Natural killer cell (primary cell): ENCODE measurements around the gene BRD2. TPM values are rescaled to one million over a fixed set of nuclear protein-coding genes. Genes with fewer than 3 reads are reported as not detected.

ENCODE experiments used
- ATAC-seq, 3 donors: fragments of 150-1000 bp in 2 of 3; fragments of 200-7000 bp in 1 of 3; cut with Tn5 transposase; 1 replicate in 1 of 3; 2 replicates in 2 of 3; pipeline ENCODE4 v1.10.0; 2021; ENCODE audit warnings: mild to moderate bottlenecking in 2 of 3, moderate library complexity in 2 of 3
- DNase-seq, 2 donors: peaks; one replicate each; pipeline versions ENCODE4 v3.0.0 to v3.0.0-alpha.2; 2013 to 2021; ENCODE audit warnings: mixed read lengths in 1 of 2
- H3K27ac ChIP-seq: one replicate; pipeline ENCODE4 v1.5.1; 2013; ENCODE audit warnings: mild to moderate bottlenecking, low read length
- H3K27me3 ChIP-seq: one replicate; pipeline ENCODE4 v1.6.1; 2013; ENCODE audit warnings: low read length; ENCODE audit not compliant: control insufficient read depth, insufficient read depth
- H3K36me3 ChIP-seq: one replicate; pipeline ENCODE4 v1.6.1; 2013; ENCODE audit warnings: low read length; ENCODE audit not compliant: control insufficient read depth, insufficient read depth
- H3K4me1 ChIP-seq: one replicate; pipeline ENCODE4 v1.6.1; 2013; ENCODE audit warnings: low read length; ENCODE audit not compliant: control insufficient read depth, insufficient read depth
- H3K4me3 ChIP-seq: one replicate; pipeline ENCODE4 v1.5.1; 2013; ENCODE audit warnings: low read length
- H3K9me3 ChIP-seq: one replicate; pipeline ENCODE4 v1.6.1; 2013; ENCODE audit warnings: low read length; ENCODE audit not compliant: control insufficient read depth, insufficient read depth
- H3K27ac Mint-ChIP-seq, 2 donors: one replicate each; pipeline ENCODE4 v1.8.0; 2022; ENCODE audit warnings: mild to moderate bottlenecking in 2 of 2, mixed read lengths in 2 of 2, moderate library complexity in 1 of 2
- H3K27me3 Mint-ChIP-seq, 2 donors: one replicate each; pipeline ENCODE4 v1.8.0; 2022; ENCODE audit warnings: low read depth in 2 of 2, mixed read lengths in 2 of 2
- H3K36me3 Mint-ChIP-seq: one replicate; pipeline ENCODE4 v1.8.0; 2022; ENCODE audit warnings: mixed read lengths
- H3K4me1 Mint-ChIP-seq, 2 donors: one replicate each; pipeline ENCODE4 v1.8.0; 2022; ENCODE audit warnings: mixed read lengths in 2 of 2
- H3K4me3 Mint-ChIP-seq: one replicate; pipeline ENCODE4 v1.8.0; 2022; ENCODE audit warnings: mild to moderate bottlenecking, moderate library complexity, mixed read lengths
- H3K9me3 Mint-ChIP-seq, 2 donors: one replicate each; pipeline ENCODE4 v1.8.0; 2022; ENCODE audit warnings: mixed read lengths in 2 of 2
- CTCF ChIP-seq: fragments of 200-600 bp; IDR thresholded peaks from one replicate; pipeline ENCODE4 v1.8.0; 2022; ENCODE audit warnings: antibody characterized with exemption
- WGBS: methylation state at CpG from one replicate; pipeline ENCODE4 v1.1.7; 2013; ENCODE audit warnings: missing lambda C conversion rate; ENCODE audit not compliant: insufficient coverage; 5-methylcytosine and 5-hydroxymethylcytosine counted together
- intact Hi-C: fragments of 100-400 bp; cut with micrococcal nuclease; formaldehyde crosslinking; loops from one replicate; pipeline ENCODE4 v1.14.2; 2022
- total RNA-seq, 4 donors: library from RNA; stranded (reverse); fragments of 120-200 nt in 1 of 4; gene quantifications; one replicate each; pipeline versions ENCODE4 v1.2.3 to v1.2.4, GENCODE V29; 2013 to 2022

The BRD2 gene
- total RNA-seq, 3 donors from 2014 or later (not counting 1 experiment from before 2014, with no cell fraction given): 653 to 886 (median 714) TPM

- Mint-ChIP-seq H3K36me3 (no peaks in the 10 kb centered on the region), H3K9me3 (no peaks in the 10 kb centered on the region), H3K4me1 (peaks cover 9% of the 10 kb centered on the region in 2 donors), H3K4me3 (no peak overlapping the region), H3K27me3 (no peaks in the 10 kb centered on the region), H3K27ac (peak overlapping the region in 1 of 2 donors; percentile 29)
- Histone ChIP-seq H3K27ac (no peak overlapping the region), H3K36me3 (peaks cover 35% of the 10 kb centered on the region), H3K9me3 (no peaks in the 10 kb centered on the region), H3K4me3 (no peak overlapping the region), H3K4me1 (peaks cover 29% of the 10 kb centered on the region), H3K27me3 (no peaks in the 10 kb centered on the region)
- intact Hi-C loops: no loop called here
- no peak for TF ChIP-seq CTCF
- ATAC-seq (no peak), DNase-seq (no peak)
- WGBS: 89% methylated on average over 4 of the region's 4 CpGs
Observed at GRCh38 chr6:32935551-32936238, 32.7 kb upstream of the BRD2 start.

- no peaks in the 10 kb centered on the region for H3K27me3 ChIP-seq
- Mint-ChIP-seq H3K9me3 (no peaks in the 10 kb centered on the region), H3K27ac (peak overlapping the region in 1 of 2 donors; percentile 29), H3K4me1 (peaks cover 17% of the 10 kb centered on the region in 2 donors), H3K27me3 (no peaks in the 10 kb centered on the region), H3K4me3 (no peak overlapping the region), H3K36me3 (no peaks in the 10 kb centered on the region)
- H3K27ac ChIP-seq: peak overlapping the region; percentile 28
- DNase-seq (no peak), ATAC-seq (no peak)
- H3K9me3 ChIP-seq: no peaks in the 10 kb centered on the region
- H3K4me1 ChIP-seq: peaks cover 36% of the 10 kb centered on the region
- intact Hi-C loops: no loop called here
- H3K36me3 ChIP-seq: peaks cover 35% of the 10 kb centered on the region
- 88% methylated on average over 12 of the region's 12 CpGs for WGBS
- no peak for TF ChIP-seq CTCF
- no peak overlapping the region for H3K4me3 ChIP-seq
Observed at GRCh38 chr6:32936239-32937152, 31.9 kb upstream of the BRD2 start.

GRCh38 chr6:32937230-32937633 is 31.2 kb upstream of the BRD2 start:
- TF ChIP-seq CTCF: no peak
- H3K9me3 ChIP-seq: no peaks in the 10 kb centered on the region
- peak overlapping the region; percentile 0 for H3K4me3 Mint-ChIP-seq
- H3K4me1 ChIP-seq: peaks cover 43% of the 10 kb centered on the region
- H3K9me3 Mint-ChIP-seq: no peaks in the 10 kb centered on the region
- no peak overlapping the region for H3K27ac Mint-ChIP-seq
- peaks cover 35% of the 10 kb centered on the region for H3K36me3 ChIP-seq
- H3K27ac ChIP-seq: peak overlapping the region; percentile 28
- no peak for ATAC-seq
- intact Hi-C loops: no loop called here
- H3K4me1 Mint-ChIP-seq: peaks cover 24 to 25% of the 10 kb centered on the region in 2 donors
- H3K27me3 ChIP-seq: no peaks in the 10 kb centered on the region
- no peak for DNase-seq
- no peaks in the 10 kb centered on the region for H3K36me3 Mint-ChIP-seq
- 82% methylated on average over 8 of the region's 8 CpGs for WGBS
- H3K4me3 ChIP-seq: no peak overlapping the region
- H3K27me3 Mint-ChIP-seq: no peaks in the 10 kb centered on the region
